SK-N-SH (cell line): Measurements from ENCODE around the gene UQCRHL. TPM values are rescaled to one million over a fixed set of nuclear protein-coding genes. Genes with fewer than 3 reads are reported as not detected.

ENCODE experiments used
- CTCF ChIA-PET: fragments of 300-600, 350-600 bp; formaldehyde crosslinking; extraction: SDS; loops from one replicate; lab custom pipeline; 2021; lab: Yijun Ruan, JAX
- POLR2A ChIA-PET: fragments of 350-600 bp; sonication (Branson Sonifier 250); formaldehyde crosslinking; extraction: SDS; loops from one replicate; lab custom pipeline; 2020; ENCODE audit warnings: antibody characterized with exemption, inconsistent platforms; lab: Yijun Ruan, JAX
- DNase-seq: peaks from one replicate; pipeline ENCODE4 v3.0.0; 2012
- H2AFZ ChIP-seq: fragments of 200-600 bp; sonication (generic); 2 replicates; pipeline ENCODE4 v1.8.1; 2016; ENCODE audit warnings: antibody characterized with exemption, mild to moderate bottlenecking, low read depth
- H3F3A ChIP-seq: fragments of 200-600 bp; sonication (generic); replicated peaks from 2 replicates; pipeline ENCODE3; 2016; ENCODE audit warnings: antibody characterized with exemption, mild to moderate bottlenecking; ENCODE audit not compliant: insufficient read depth
- H3K27ac ChIP-seq, 2 experiments: fragments of 200-500 bp in 1 of 2; fragments of 200-600 bp in 1 of 2; sonication (Bioruptor generic) in 1 of 2; sonication (generic), shearing (Covaris generic) in 1 of 2; 2 replicates each; pipeline versions ENCODE4 v1.5.1 to v1.6.1; 2014 to 2016; ENCODE audit warnings: low read depth in 2 of 2, inconsistent platforms in 1 of 2, low read length in 1 of 2, mild to moderate bottlenecking in 1 of 2, mixed read lengths in 1 of 2
- H3K27me3 ChIP-seq: fragments of 200-600 bp; sonication (generic), shearing (Covaris generic); 2 replicates; pipeline ENCODE4 v1.6.1; 2016; ENCODE audit warnings: mixed run types; ENCODE audit not compliant: insufficient read depth
- H3K36me3 ChIP-seq, 2 experiments: fragments of 200-500 bp in 1 of 2; fragments of 200-600 bp in 1 of 2; sonication (Bioruptor generic) in 1 of 2; sonication (generic) in 1 of 2; replicated peaks in 1 of 2; 2 replicates each; pipeline versions ENCODE3 to v1.5.1; 2014 to 2016; ENCODE audit warnings: low read length in 1 of 2, mild to moderate bottlenecking in 1 of 2; ENCODE audit not compliant: insufficient read depth in 2 of 2, control insufficient read depth in 1 of 2
- H3K4me1 ChIP-seq, 2 experiments: fragments of 200-500 bp in 1 of 2; fragments of 200-600 bp in 1 of 2; sonication (Bioruptor generic) in 1 of 2; sonication (generic), shearing (Covaris generic) in 1 of 2; 2 replicates each; pipeline versions ENCODE4 v1.5.1 to v1.6.1; 2014 to 2016; ENCODE audit warnings: low read depth in 1 of 2, low read length in 1 of 2, mixed run types in 1 of 2; ENCODE audit not compliant: insufficient read depth in 2 of 2, control insufficient read depth in 1 of 2
- H3K4me2 ChIP-seq: fragments of 200-600 bp; sonication (generic), shearing (Covaris generic); 2 replicates; pipeline ENCODE4 v1.6.1; 2017; ENCODE audit warnings: mixed run types
- H3K4me3 ChIP-seq, 2 experiments: fragments of 200-500 bp in 1 of 2; fragments of 200-600 bp in 1 of 2; sonication (Bioruptor generic) in 1 of 2; sonication (generic), shearing (Covaris generic) in 1 of 2; 2 replicates each; pipeline versions ENCODE4 v1.5.1 to v1.8.1; 2014 to 2016; ENCODE audit warnings: low read depth in 2 of 2, inconsistent platforms in 1 of 2, low read length in 1 of 2, mild to moderate bottlenecking in 1 of 2, mixed read lengths in 1 of 2, moderate library complexity in 1 of 2
- H3K79me2 ChIP-seq: fragments of 200-600 bp; sonication (generic); 2 replicates; pipeline ENCODE4 v1.8.1; 2017; ENCODE audit warnings: mild to moderate bottlenecking; ENCODE audit not compliant: insufficient read depth
- H3K9ac ChIP-seq: fragments of 200-600 bp; sonication (generic); 2 replicates; pipeline ENCODE4 v1.6.1; 2017; ENCODE audit warnings: mixed run types
- H3K9me2 ChIP-seq: fragments of 200-600 bp; sonication (generic); 2 replicates; pipeline ENCODE4 v1.6.1; 2017; ENCODE audit warnings: mixed run types
- H3K9me3 ChIP-seq: fragments of 200-600 bp; sonication (generic); 2 replicates; pipeline ENCODE4 v1.6.1; 2017; ENCODE audit warnings: mixed run types, mild to moderate bottlenecking, moderate library complexity
- H4K20me1 ChIP-seq: fragments of 200-600 bp; sonication (generic); 2 replicates; pipeline ENCODE4 v1.6.1; 2017; ENCODE audit warnings: mild to moderate bottlenecking, mixed run types; ENCODE audit not compliant: insufficient read depth
- CHD2 ChIP-seq: fragments of 150-350 bp; IDR thresholded peaks from 2 replicates; pipeline ENCODE4 v1.6.1; 2018; ENCODE audit warnings: low read length; ENCODE audit not compliant: partially characterized antibody
- ELF1 ChIP-seq: IDR thresholded peaks from 2 replicates; pipeline ENCODE4 v1.4.0; 2012
- EP300 ChIP-seq, 2 experiments: IDR thresholded peaks; 2 replicates each; pipeline versions ENCODE4 v1.4.0 to v1.6.1; 2012; ENCODE audit warnings: borderline replicate concordance in 1 of 2, low read depth in 1 of 2, low read length in 1 of 2
- FOXJ3 ChIP-seq: sonication (generic); formaldehyde crosslinking; IDR thresholded peaks from 2 replicates; pipeline ENCODE4 v1.5.1; 2020; ENCODE audit warnings: mild to moderate bottlenecking, missing genetic modification reagents
- GABPA ChIP-seq: IDR thresholded peaks from 2 replicates; pipeline ENCODE4 v1.4.0; 2012; ENCODE audit warnings: low read depth, mild to moderate bottlenecking
- GATA2 ChIP-seq: sonication (generic); formaldehyde crosslinking; IDR thresholded peaks from 2 replicates; pipeline ENCODE4 v1.5.0; 2020; ENCODE audit warnings: mild to moderate bottlenecking, missing genetic modification reagents
- JUND ChIP-seq: IDR thresholded peaks from 2 replicates; pipeline ENCODE4 v1.4.0; 2012
- MXI1 ChIP-seq: IDR thresholded peaks from 2 replicates; pipeline ENCODE4 v1.6.1; 2012; ENCODE audit warnings: mild to moderate bottlenecking, low read depth, low read length, improper control_type of control experiment
- NRF1 ChIP-seq: IDR thresholded peaks from 2 replicates; pipeline ENCODE4 v1.6.1; 2012; ENCODE audit warnings: low read depth, mild to moderate bottlenecking, low read length
- POLR2AphosphoS5 ChIP-seq: IDR thresholded peaks from 2 replicates; pipeline ENCODE4 v1.6.1; 2012; ENCODE audit warnings: low read depth, low read length
- RCOR1 ChIP-seq: fragments of 150-350 bp; IDR thresholded peaks from 2 replicates; pipeline ENCODE4 v1.6.1; 2017; ENCODE audit warnings: antibody characterized with exemption, low read length
- REST ChIP-seq: IDR thresholded peaks from 2 replicates; pipeline ENCODE4 v1.6.1; 2012; ENCODE audit warnings: mild to moderate bottlenecking, low read depth, low read length, moderate library complexity
- RFX5 ChIP-seq: IDR thresholded peaks from 2 replicates; pipeline ENCODE4 v1.6.1; 2012; ENCODE audit warnings: mild to moderate bottlenecking, improper control_type of control experiment, low read length
- RXRA ChIP-seq: IDR thresholded peaks from 2 replicates; pipeline ENCODE4 v1.4.0; 2012; ENCODE audit warnings: low read depth, mild to moderate bottlenecking, borderline replicate concordance
- SIN3A ChIP-seq: IDR thresholded peaks from 2 replicates; pipeline ENCODE4 v1.6.1; 2012; ENCODE audit warnings: low read depth, mild to moderate bottlenecking, low read length, moderate library complexity, borderline replicate concordance
- SMC3 ChIP-seq: IDR thresholded peaks from 2 replicates; pipeline ENCODE4 v1.6.1; 2012; ENCODE audit warnings: low read depth, low read length, improper control_type of control experiment
- TAF1 ChIP-seq: IDR thresholded peaks from 2 replicates; pipeline ENCODE4 v1.6.1; 2012; ENCODE audit warnings: low read depth, mild to moderate bottlenecking, low read length, moderate library complexity, borderline replicate concordance
- TEAD4 ChIP-seq: IDR thresholded peaks from 2 replicates; pipeline ENCODE4 v1.4.0; 2012; ENCODE audit warnings: mild to moderate bottlenecking, borderline replicate concordance; ENCODE audit not compliant: insufficient read depth
- USF1 ChIP-seq: IDR thresholded peaks from 2 replicates; pipeline ENCODE4 v1.4.0; 2012; ENCODE audit warnings: low read depth, borderline replicate concordance
- YY1 ChIP-seq: IDR thresholded peaks from 2 replicates; pipeline ENCODE4 v1.4.0; 2012; ENCODE audit warnings: low read depth, mild to moderate bottlenecking
- WGBS: methylation state at CpG from one replicate; pipeline ENCODE4 v1.1.6; 2017; ENCODE audit warnings: low lambda C conversion rate; 5-methylcytosine and 5-hydroxymethylcytosine counted together
- polyA plus RNA-seq, 3 experiments: library from polyadenylated mRNA; depleted of rRNA; stranded (reverse); fragments of >200 nt; gene quantifications; 2 replicates each; pipeline ENCODE4 v1.2.3, GENCODE V29; 2012
- TF ChIP-seq, protein P1 (sequence below): IDR thresholded peaks from 2 replicates; pipeline ENCODE4 v1.4.0; 2012; ENCODE audit warnings: low read depth
- TF ChIP-seq, protein P2 (sequence below): fragments of 150-350 bp; IDR thresholded peaks from 2 replicates; pipeline ENCODE4 v1.6.1; 2017; ENCODE audit warnings: antibody characterized with exemption, low read length, low read depth, borderline replicate concordance
- TF ChIP-seq, protein P3 (sequence below): fragments of 200-600 bp; sonication (generic); IDR thresholded peaks from 2 replicates; pipeline ENCODE4 v1.6.1; 2017; ENCODE audit warnings: antibody characterized with exemption, mild to moderate bottlenecking, moderate library complexity

The UQCRHL gene
- polyA plus RNA-seq, 1 of the 3 experiments (the other 2 are of a cell fraction), result 2.8 TPM

DNA sequence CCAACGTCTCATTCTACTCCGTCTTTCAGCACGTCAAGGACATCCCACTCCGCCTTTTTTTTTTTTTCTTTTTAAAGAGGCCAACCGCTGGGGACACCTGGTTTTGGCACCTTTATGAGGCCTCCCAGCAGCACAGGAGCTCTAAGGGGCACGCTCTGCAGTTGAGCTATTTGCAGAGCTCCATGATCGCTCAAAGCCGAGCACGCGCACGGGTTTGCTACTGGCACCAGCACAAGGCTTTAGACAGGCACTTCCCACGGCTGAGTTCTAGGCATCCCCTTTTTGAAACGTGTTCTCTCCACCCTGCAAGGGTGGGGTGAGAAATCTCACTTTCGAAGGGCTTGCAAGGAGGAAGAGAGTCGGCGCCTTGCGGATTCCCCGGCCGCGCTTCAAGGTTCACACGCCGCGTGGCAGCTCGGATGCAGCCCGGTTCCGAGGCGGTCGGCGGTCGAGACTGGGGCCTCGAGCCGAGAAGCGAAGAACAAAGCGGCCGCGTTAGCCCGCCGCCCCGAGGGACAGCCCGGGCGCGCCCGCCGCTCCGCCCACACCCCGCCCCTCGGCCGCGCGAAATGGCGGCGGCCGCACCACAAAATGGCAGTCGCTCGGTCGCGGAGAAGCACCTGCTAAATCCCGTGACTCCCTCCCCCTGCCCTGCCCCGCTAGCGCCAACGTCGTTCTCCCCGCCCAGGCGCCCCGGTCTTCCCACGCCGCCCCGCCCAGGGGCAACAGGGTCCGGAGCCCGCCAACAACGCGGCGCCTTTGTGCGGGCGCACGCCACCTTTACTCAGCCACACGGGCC lies 27.2 kb upstream of the UQCRHL start:
- Histone ChIP-seq H3K9me3 (no peaks in the 10 kb centered on the region; the same call in 1 of the 2 replicates), H3K4me3 (peak overlapping the region; percentile 61 to 98), H3K9me2 (no peaks in the 10 kb centered on the region), H3K9ac (peak overlapping the region; percentile 99), H3F3A (peaks cover 34% of the 10 kb centered on the region), H4K20me1 (no peaks in the 10 kb centered on the region), H3K4me2 (peak overlapping the region; percentile 100), H2AFZ (peak overlapping the region; percentile 83), H3K4me1 (peaks cover 3 to 12% of the 10 kb centered on the region in 2 experiments; a peak in 2 of 4 replicates), H3K79me2 (peaks cover 27% of the 10 kb centered on the region), H3K27ac (peak overlapping the region; percentile 98 to 100), H3K27me3 (no peaks in the 10 kb centered on the region), H3K36me3 (peaks cover 0 to 6% of the 10 kb centered on the region in 2 experiments)
- ChIA-PET CTCF (interaction anchor here (1.1 to 1.6 kb wide), 3 partner anchors 15 to 142 kb away, joined by 3 to 4 read pairs (median 4); no protein-coding TSS in a partner anchor), POLR2A (interaction anchor here (0.5 to 2.3 kb wide), 10 partner anchors 10 to 1623 kb away, joined by 3 to 19 read pairs (median 4); partner anchors contain the start of gene SPEN)
- peak; percentile 89 for DNase-seq
- WGBS, result 1% methylated on average over 12 of the region's 77 CpGs
- TF ChIP-seq MXI1 (peak; percentile 65), EP300 (IDR thresholded peaks at IDR 0.05; ENCODE audit: borderline replicate concordance in 1 of 2, low read depth in 1 of 2, low read length in 1 of 2) (peak in 1 of 2 experiments; percentile 25; a peak in 1 of 4 replicates), FOXJ3 (peak; percentile 31; the same call in 1 of the 2 replicates), SMC3 (no peak), CHD2 (peak; percentile 44), ELF1 (no peak; the same call in 1 of the 2 replicates), JUND (no peak), TAF1 (peak; percentile 91), USF1 (no peak), NRF1 (no peak; the same call in 1 of the 2 replicates), RCOR1 (no peak), GABPA (no peak), RXRA (no peak), POLR2AphosphoS5 (peak; percentile 71), TEAD4 (peak; percentile 100), REST (no peak; the same call in 1 of the 2 replicates), SIN3A (peak; percentile 79; the same call in 1 of the 2 replicates), YY1 (peak; percentile 98), GATA2 (CRISPR knock-in tag) (no peak; the same call in 1 of the 2 replicates), RFX5 (no peak; the same call in 1 of the 2 replicates)
- TF ChIP-seq, protein P1, sequence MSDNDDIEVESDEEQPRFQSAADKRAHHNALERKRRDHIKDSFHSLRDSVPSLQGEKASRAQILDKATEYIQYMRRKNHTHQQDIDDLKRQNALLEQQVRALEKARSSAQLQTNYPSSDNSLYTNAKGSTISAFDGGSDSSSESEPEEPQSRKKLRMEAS, result peak; percentile 92
- TF ChIP-seq, protein P2, sequence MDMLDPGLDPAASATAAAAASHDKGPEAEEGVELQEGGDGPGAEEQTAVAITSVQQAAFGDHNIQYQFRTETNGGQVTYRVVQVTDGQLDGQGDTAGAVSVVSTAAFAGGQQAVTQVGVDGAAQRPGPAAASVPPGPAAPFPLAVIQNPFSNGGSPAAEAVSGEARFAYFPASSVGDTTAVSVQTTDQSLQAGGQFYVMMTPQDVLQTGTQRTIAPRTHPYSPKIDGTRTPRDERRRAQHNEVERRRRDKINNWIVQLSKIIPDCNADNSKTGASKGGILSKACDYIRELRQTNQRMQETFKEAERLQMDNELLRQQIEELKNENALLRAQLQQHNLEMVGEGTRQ, result no peak
- TF ChIP-seq, protein P3, sequence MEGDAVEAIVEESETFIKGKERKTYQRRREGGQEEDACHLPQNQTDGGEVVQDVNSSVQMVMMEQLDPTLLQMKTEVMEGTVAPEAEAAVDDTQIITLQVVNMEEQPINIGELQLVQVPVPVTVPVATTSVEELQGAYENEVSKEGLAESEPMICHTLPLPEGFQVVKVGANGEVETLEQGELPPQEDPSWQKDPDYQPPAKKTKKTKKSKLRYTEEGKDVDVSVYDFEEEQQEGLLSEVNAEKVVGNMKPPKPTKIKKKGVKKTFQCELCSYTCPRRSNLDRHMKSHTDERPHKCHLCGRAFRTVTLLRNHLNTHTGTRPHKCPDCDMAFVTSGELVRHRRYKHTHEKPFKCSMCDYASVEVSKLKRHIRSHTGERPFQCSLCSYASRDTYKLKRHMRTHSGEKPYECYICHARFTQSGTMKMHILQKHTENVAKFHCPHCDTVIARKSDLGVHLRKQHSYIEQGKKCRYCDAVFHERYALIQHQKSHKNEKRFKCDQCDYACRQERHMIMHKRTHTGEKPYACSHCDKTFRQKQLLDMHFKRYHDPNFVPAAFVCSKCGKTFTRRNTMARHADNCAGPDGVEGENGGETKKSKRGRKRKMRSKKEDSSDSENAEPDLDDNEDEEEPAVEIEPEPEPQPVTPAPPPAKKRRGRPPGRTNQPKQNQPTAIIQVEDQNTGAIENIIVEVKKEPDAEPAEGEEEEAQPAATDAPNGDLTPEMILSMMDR, result no peak
